Measurements from ENCODE around the gene APAF1. TPM values are rescaled to one million over a fixed set of nuclear protein-coding genes. Genes with fewer than 3 reads are reported as not detected.

APAF1 gene
- total and polyA plus RNA-seq, 2 donors (not counting 3 experiments of a cell fraction or from before 2014, with no cell fraction given) = 7.2 to 35.2 TPM

DNA sequence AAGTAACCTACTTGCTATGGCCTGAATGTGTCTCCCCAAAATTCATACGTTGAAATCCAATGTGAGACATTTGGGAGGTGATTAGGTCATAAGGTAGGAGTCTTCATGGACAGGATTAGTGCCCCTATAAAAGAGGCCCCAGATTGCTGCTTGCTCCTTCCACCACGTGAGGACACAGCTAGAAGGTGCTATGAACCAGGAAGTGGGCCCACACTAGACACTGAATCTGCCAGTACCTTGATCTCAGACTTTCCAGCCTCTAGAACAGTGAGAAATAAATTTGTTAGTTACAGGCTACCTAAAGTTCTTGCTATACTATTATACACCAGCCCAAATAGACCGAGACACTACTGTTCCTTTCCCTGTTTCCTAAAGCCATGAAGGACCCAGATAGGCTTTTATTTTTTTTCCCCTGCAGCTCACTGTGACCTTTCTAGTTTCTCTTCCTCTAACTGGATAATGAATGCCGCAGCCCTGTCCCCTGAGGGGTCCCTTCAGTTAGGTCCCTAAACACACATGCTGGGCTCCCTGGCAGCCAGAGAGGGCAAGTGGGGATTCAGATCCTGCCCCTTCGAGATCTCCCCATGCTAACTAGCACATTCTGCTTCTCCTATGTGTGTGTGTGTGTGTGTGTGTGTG, 32.3 kb upstream of the APAF1 start:
- POLR2A ChIA-PET = no interaction called here
- Histone ChIP-seq H3K9me1 (replicated peaks; ENCODE audit: control insufficient read depth, extremely low read depth, insufficient read depth, low read length) (no peaks in the 10 kb centered on the region), H3K4me1 (ENCODE audit: control insufficient read depth, extremely low read depth, insufficient read depth, low read length) (no peaks in the 10 kb centered on the region), H3K9me3 (replicated peaks; ENCODE audit: control insufficient read depth, insufficient read depth, low read length) (no peaks in the 10 kb centered on the region), H3K79me2 (ENCODE audit: control insufficient read depth, insufficient read depth, low read length) (no peaks in the 10 kb centered on the region), H3K27ac (ENCODE audit: insufficient read depth, low read depth, low read length) (no peak overlapping the region), H3K9ac (replicated peaks; ENCODE audit: extremely low read depth, insufficient read depth, low read length) (no peak overlapping the region), H2AFZ (ENCODE audit: low read depth, low read length) (no peak overlapping the region), H3K4me2 (ENCODE audit: insufficient read depth, low read length) (no peak overlapping the region), H3K27me3 (ENCODE audit: control insufficient read depth in 2 of 2, insufficient read depth in 2 of 2, low read length in 2 of 2) (no peaks in the 10 kb centered on the region), H4K20me1 (replicated peaks; ENCODE audit: control insufficient read depth, extremely low read depth, insufficient read depth, low read length) (no peaks in the 10 kb centered on the region), H3K4me3 (replicated peaks in 1 of 3; ENCODE audit: insufficient read depth in 1 of 3, low read depth in 1 of 3, low read length in 3 of 3) (no peak overlapping the region), H3K36me3 (ENCODE audit: control insufficient read depth in 2 of 2, extremely low read depth in 1 of 2, insufficient read depth in 2 of 2, low read length in 2 of 2) (no peaks in the 10 kb centered on the region)
- CTCF ChIA-PET = interaction anchor here (0.7 to 1.8 kb wide), 2 partner anchors 23 to 46 kb away, joined by 4 read pairs; no protein-coding TSS in a partner anchor
- DNase-seq (ENCODE audit: low read depth, low spot score) (no peak), FAIRE-seq (no peak)
- intact Hi-C loops (cut with micrococcal nuclease) (no loop called here), dilution Hi-C loops (cut with MboI; ENCODE audit: extremely low pct_ligation_motif_present, low sequenced_read_pairs) (no loop called here)
- TF ChIP-seq, protein P1, sequence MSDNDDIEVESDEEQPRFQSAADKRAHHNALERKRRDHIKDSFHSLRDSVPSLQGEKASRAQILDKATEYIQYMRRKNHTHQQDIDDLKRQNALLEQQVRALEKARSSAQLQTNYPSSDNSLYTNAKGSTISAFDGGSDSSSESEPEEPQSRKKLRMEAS (IDR thresholded peaks at IDR 0.05; ENCODE audit: insufficient read depth, insufficient read length) = no peak
- TF ChIP-seq MYC (IDR thresholded peaks at IDR 0.05; ENCODE audit: low read depth, low read length) (no peak), GATA2 (IDR thresholded peaks at IDR 0.05; ENCODE audit: insufficient read depth, insufficient read length, low read depth, low read length) (no peak), FOS (IDR thresholded peaks at IDR 0.05; ENCODE audit: borderline replicate concordance, insufficient read depth, low read length) (no peak), POLR2AphosphoS5 (IDR thresholded peaks at IDR 0.05; ENCODE audit: insufficient read depth, low read depth, low read length) (no peak), JUN (IDR thresholded peaks at IDR 0.05; ENCODE audit: borderline replicate concordance, insufficient read depth, insufficient read length, low read depth) (no peak), EZH2 (IDR thresholded peaks at IDR 0.05; ENCODE audit: borderline replicate concordance, low read depth, low read length, severe bottlenecking) (no peak), POLR2A (IDR thresholded peaks at IDR 0.05; ENCODE audit: low read depth, low read length) (no peak)
- TF ChIP-seq, protein P2, sequence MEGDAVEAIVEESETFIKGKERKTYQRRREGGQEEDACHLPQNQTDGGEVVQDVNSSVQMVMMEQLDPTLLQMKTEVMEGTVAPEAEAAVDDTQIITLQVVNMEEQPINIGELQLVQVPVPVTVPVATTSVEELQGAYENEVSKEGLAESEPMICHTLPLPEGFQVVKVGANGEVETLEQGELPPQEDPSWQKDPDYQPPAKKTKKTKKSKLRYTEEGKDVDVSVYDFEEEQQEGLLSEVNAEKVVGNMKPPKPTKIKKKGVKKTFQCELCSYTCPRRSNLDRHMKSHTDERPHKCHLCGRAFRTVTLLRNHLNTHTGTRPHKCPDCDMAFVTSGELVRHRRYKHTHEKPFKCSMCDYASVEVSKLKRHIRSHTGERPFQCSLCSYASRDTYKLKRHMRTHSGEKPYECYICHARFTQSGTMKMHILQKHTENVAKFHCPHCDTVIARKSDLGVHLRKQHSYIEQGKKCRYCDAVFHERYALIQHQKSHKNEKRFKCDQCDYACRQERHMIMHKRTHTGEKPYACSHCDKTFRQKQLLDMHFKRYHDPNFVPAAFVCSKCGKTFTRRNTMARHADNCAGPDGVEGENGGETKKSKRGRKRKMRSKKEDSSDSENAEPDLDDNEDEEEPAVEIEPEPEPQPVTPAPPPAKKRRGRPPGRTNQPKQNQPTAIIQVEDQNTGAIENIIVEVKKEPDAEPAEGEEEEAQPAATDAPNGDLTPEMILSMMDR (IDR thresholded peaks at IDR 0.05; ENCODE audit: extremely low read depth in 1 of 2, insufficient read depth in 1 of 2, low read depth in 1 of 2, low read length in 2 of 2) = no peak
- BruUV-seq (replicated peaks) = no TSS peak
